Measurements from ENCODE around the gene AGAP3. TPM values are rescaled to one million over a fixed set of nuclear protein-coding genes. Genes with fewer than 3 reads are reported as not detected.

AGAP3 gene
- total and polyA plus RNA-seq, 2 donors (not counting 1 experiment from before 2014, with no cell fraction given), result 21.1 to 22.3 TPM

DNA sequence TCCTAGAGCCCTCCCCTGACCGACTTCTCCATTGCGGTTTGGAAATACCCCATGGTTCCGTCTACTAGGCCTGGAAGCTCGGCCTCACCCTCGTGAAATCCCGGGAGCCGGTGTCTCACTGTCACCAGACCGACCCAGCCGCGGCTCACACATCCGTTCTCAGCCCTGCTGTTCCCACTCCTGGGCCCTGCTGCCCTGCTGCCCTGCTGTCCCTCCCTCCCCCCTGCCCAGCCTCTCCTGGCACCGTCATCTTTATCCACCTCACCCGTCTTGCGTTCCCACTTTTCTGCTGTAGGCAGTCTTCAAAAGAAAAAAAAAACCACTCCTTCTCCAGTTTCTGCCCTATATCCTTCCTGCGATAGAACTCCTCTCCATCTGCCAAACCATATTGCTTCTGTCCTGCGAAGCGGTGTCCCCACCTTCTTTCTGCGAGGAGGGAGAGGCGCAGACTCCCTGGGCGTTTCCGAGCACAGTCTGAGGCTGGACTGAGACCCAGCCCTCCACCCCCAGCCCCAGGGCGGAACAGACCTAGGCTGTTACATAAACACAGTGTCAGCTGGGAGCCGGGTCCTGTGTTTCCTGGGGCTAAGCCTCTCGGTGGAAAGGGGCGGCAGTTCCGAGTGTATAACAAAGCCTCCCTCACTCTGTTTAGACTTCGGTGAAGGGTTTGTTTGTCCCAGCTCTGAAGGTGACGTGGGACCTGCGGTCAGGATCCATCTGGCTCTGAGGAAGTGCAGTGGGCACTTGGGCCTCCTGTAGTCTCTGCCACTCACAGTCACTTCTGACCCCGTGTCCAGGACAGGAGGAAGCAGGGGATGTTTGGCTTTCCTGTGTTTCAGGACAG is 2.8 kb downstream of the AGAP3 start:
- H3K4me1 Mint-ChIP-seq, result peaks cover 28% of the 10 kb centered on the region
- Histone ChIP-seq H3K27me3 (replicated peaks in 1 of 4; ENCODE audit: control extremely low read depth in 1 of 4, control insufficient read depth in 3 of 4, insufficient read depth in 4 of 4, low read length in 3 of 4) (peaks cover 0 to 51% (median 16%) of the 10 kb centered on the region in 4 experiments), H4K20me1 (ENCODE audit: control insufficient read depth, insufficient read depth, low read length, poor library complexity, severe bottlenecking) (no peaks in the 10 kb centered on the region), H2AFZ (ENCODE audit: insufficient read depth, low read depth, low read length, poor library complexity, severe bottlenecking) (peak overlapping the region; percentile 55), H3K27ac (ENCODE audit: low read length in 2 of 2) (peak overlapping the region in 1 of 2 donors; percentile 36), H3K9me3 (ENCODE audit: control extremely low read depth in 1 of 3, control insufficient read depth in 2 of 3, insufficient read depth in 1 of 3, low read length in 2 of 3) (peaks cover 0 to 4% (median 0%) of the 10 kb centered on the region in 3 donors), H3K4me1 (ENCODE audit: control insufficient read depth in 2 of 2, insufficient read depth in 2 of 2, low read length in 2 of 2) (peaks cover 35 to 38% of the 10 kb centered on the region in 2 donors), H3K9ac (ENCODE audit: low read length) (no peak overlapping the region), H3K4me2 (replicated peaks; ENCODE audit: low read depth, low read length, poor library complexity, severe bottlenecking) (peak overlapping the region; percentile 100), H3K36me3 (replicated peaks in 1 of 2; ENCODE audit: control extremely low read depth in 1 of 2, control insufficient read depth in 1 of 2, extremely low read depth in 1 of 2, insufficient read depth in 2 of 2, low read length in 1 of 2) (no peaks in the 10 kb centered on the region), H3K79me2 (ENCODE audit: control insufficient read depth, insufficient read depth, low read length) (no peaks in the 10 kb centered on the region), H3K4me3 (ENCODE audit: control extremely low read depth in 1 of 5, extremely low read depth in 1 of 5, insufficient read depth in 1 of 5, low read depth in 2 of 5, low read length in 4 of 5) (no peak overlapping the region)
- peaks cover 30% of the 10 kb centered on the region for H3K27me3 Mint-ChIP-seq
- POLR2A ChIA-PET, result no interaction called here
- CTCF ChIA-PET, result interaction anchor here (1.0 to 1.6 kb wide), 4 partner anchors 17 to 35 kb away, joined by 3 to 6 read pairs (median 4); no protein-coding TSS in a partner anchor
- H3K9me3 Mint-ChIP-seq (ENCODE audit: insufficient read depth), result no peaks in the 10 kb centered on the region
- no peak overlapping the region for H3K27ac Mint-ChIP-seq
- WGBS (ENCODE audit: insufficient coverage), result 13% methylated on average over 26 of the region's 30 CpGs
- peak overlapping the region; percentile 24 for H3K4me3 Mint-ChIP-seq
- no peak for TF ChIP-seq EZH2 (IDR thresholded peaks at IDR 0.05; ENCODE audit: borderline replicate concordance, insufficient read depth, low read depth, low read length, poor library complexity, severe bottlenecking)
- TF ChIP-seq, protein P1, sequence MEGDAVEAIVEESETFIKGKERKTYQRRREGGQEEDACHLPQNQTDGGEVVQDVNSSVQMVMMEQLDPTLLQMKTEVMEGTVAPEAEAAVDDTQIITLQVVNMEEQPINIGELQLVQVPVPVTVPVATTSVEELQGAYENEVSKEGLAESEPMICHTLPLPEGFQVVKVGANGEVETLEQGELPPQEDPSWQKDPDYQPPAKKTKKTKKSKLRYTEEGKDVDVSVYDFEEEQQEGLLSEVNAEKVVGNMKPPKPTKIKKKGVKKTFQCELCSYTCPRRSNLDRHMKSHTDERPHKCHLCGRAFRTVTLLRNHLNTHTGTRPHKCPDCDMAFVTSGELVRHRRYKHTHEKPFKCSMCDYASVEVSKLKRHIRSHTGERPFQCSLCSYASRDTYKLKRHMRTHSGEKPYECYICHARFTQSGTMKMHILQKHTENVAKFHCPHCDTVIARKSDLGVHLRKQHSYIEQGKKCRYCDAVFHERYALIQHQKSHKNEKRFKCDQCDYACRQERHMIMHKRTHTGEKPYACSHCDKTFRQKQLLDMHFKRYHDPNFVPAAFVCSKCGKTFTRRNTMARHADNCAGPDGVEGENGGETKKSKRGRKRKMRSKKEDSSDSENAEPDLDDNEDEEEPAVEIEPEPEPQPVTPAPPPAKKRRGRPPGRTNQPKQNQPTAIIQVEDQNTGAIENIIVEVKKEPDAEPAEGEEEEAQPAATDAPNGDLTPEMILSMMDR (IDR thresholded peaks at IDR 0.05), result no peak
- DNase-seq (peak; percentile 63), ATAC-seq (ENCODE audit: low read depth) (no peak)
- intact Hi-C loops (cut with micrococcal nuclease), result loop anchor here (5.0 to 10.0 kb wide), 3 partner anchors 77 to 846 kb away; no protein-coding TSS in a partner anchor
